HepG2 (cell line): ENCODE measurements around the gene BRCA1. TPM values are rescaled to one million over a fixed set of nuclear protein-coding genes. Genes with fewer than 3 reads are reported as not detected.

ENCODE experiments used
- ATAC-seq: fragments of 200-7000 bp; cut with Tn5 transposase; 3 replicates; pipeline ENCODE4 v1.9.1; 2020; ENCODE audit warnings: mild to moderate bottlenecking, moderate library complexity
- BruUV-seq: library from RNA; stranded (reverse); fragments of 400-500 nt; replicated peaks from 2 replicates; lab custom pipeline; 2021; lab: Mats Ljungman, UMichigan
- CTCF ChIA-PET: fragments of 300-600 bp; formaldehyde crosslinking; extraction: SDS; loops from one replicate; lab custom pipeline; 2021; ENCODE audit warnings: low total read pairs, inconsistent platforms, low intra/inter-chr PET ratio; lab: Yijun Ruan, JAX
- POLR2A ChIA-PET: fragments of 350-600 bp; sonication (Branson Sonifier 250); formaldehyde crosslinking; loops from one replicate; lab custom pipeline; 2020; ENCODE audit warnings: antibody characterized with exemption, inconsistent platforms; lab: Yijun Ruan, JAX
- DNase-seq: peaks from one replicate; pipeline ENCODE4 v3.0.0-alpha.2; 2015; ENCODE audit warnings: low spot score
- FAIRE-seq: peaks from 3 replicates; lab custom pipeline; 2011; peaks lifted over from hg19 to GRCh38; lab: Jason Lieb, UNC
- H2AFZ ChIP-seq: one replicate; pipeline ENCODE4 v1.6.1; 2011; ENCODE audit warnings: low read length, inconsistent platforms
- H3K27ac ChIP-seq: fragments of 300-600 bp; 3 replicates; pipeline ENCODE4 v1.8.0; 2011; ENCODE audit warnings: mixed run types, mild to moderate bottlenecking, mixed read lengths, low read length, inconsistent platforms; ENCODE audit not compliant: insufficient read depth; ENCODE audit errors: extremely low read length
- H3K27me3 ChIP-seq, 2 experiments: fragments of 200-600 bp in 1 of 2; 2 replicates in 1 of 2; 3 replicates in 1 of 2; pipeline versions ENCODE4 v1.6.0 to v1.8.0; 2011; ENCODE audit warnings: low read length in 2 of 2, mild to moderate bottlenecking in 2 of 2, moderate library complexity in 2 of 2, inconsistent platforms in 1 of 2; ENCODE audit not compliant: insufficient read depth in 2 of 2, control insufficient read depth in 1 of 2
- H3K36me3 ChIP-seq, 2 experiments: fragments of 200-600 bp in 1 of 2; replicated peaks in 1 of 2; 2 replicates in 1 of 2; 3 replicates in 1 of 2; pipeline versions ENCODE4 v1.5.1 to v1.8.0; 2011; ENCODE audit warnings: low read length in 2 of 2, inconsistent platforms in 1 of 2; ENCODE audit not compliant: insufficient read depth in 2 of 2, control insufficient read depth in 1 of 2
- H3K4me1 ChIP-seq: 2 replicates; pipeline ENCODE4 v1.5.1; 2012; ENCODE audit warnings: low read length, inconsistent platforms; ENCODE audit not compliant: insufficient read depth
- H3K4me2 ChIP-seq: 2 replicates; pipeline ENCODE4 v1.6.0; 2011; ENCODE audit warnings: low read depth, low read length, inconsistent platforms
- H3K4me3 ChIP-seq, 3 experiments: fragments of 200-600 bp in 1 of 3; sonication (generic), shearing (Covaris generic) in 1 of 3; replicated peaks in 1 of 3; 2 replicates each; pipeline ENCODE4 v1.5.1; 2011 to 2016; ENCODE audit warnings: low read length in 3 of 3, inconsistent platforms in 2 of 3, low read depth in 2 of 3, mild to moderate bottlenecking in 2 of 3, control low read depth in 1 of 3, mixed read lengths in 1 of 3; ENCODE audit not compliant: insufficient read depth in 1 of 3
- H3K79me2 ChIP-seq: one replicate; pipeline ENCODE4 v1.6.1; 2011; ENCODE audit warnings: low read length, inconsistent platforms; ENCODE audit not compliant: insufficient read depth
- H3K9ac ChIP-seq: 2 replicates; pipeline ENCODE4 v1.6.0; 2011; ENCODE audit warnings: mild to moderate bottlenecking, low read depth, low read length, inconsistent platforms; ENCODE audit not compliant: insufficient read depth
- H3K9me3 ChIP-seq: 2 replicates; pipeline ENCODE4 v1.5.1; 2012; ENCODE audit warnings: mild to moderate bottlenecking, low read length
- H4K20me1 ChIP-seq: 2 replicates; pipeline ENCODE4 v1.6.0; 2011; ENCODE audit warnings: inconsistent platforms, mild to moderate bottlenecking, low read length, moderate library complexity; ENCODE audit not compliant: insufficient read depth
- BATF2 ChIP-seq: sonication (generic); formaldehyde crosslinking; IDR thresholded peaks from 2 replicates; pipeline ENCODE4 v1.8.0; 2022; ENCODE audit warnings: mild to moderate bottlenecking, missing genetic modification reagents, moderate library complexity
- ERF ChIP-seq: IDR thresholded peaks from 2 replicates; pipeline ENCODE4 v1.6.1; 2018; ENCODE audit warnings: missing biosample characterization, missing genetic modification reagents
- FOXK1 ChIP-seq: sonication (generic); formaldehyde crosslinking; IDR thresholded peaks from 2 replicates; pipeline ENCODE4 v1.4.0; 2020; ENCODE audit warnings: low read depth, missing genetic modification reagents, borderline replicate concordance
- HCFC1 ChIP-seq: fragments of 150-350 bp; IDR thresholded peaks from 2 replicates; pipeline ENCODE4 v1.6.1; 2014; ENCODE audit warnings: low read depth, low read length
- SIN3B ChIP-seq: fragments of 150-350 bp; IDR thresholded peaks from 2 replicates; pipeline ENCODE4 v1.6.1; 2014; ENCODE audit warnings: low read length
- TFE3 ChIP-seq: IDR thresholded peaks from 2 replicates; pipeline ENCODE4 v1.6.1; 2016
- U2AF1 ChIP-seq: fragments of 200-400 bp; formaldehyde crosslinking; optimal IDR thresholded peaks from 2 replicates; pipeline ENCODE3; 2017; ENCODE audit warnings: mild to moderate bottlenecking, low read depth, low read length
- XRCC5 ChIP-seq: fragments of 200-400 bp; formaldehyde crosslinking; optimal IDR thresholded peaks from 2 replicates; pipeline ENCODE3; 2017; ENCODE audit warnings: mild to moderate bottlenecking, low read length
- ZNF329 ChIP-seq: sonication (generic); formaldehyde crosslinking; IDR thresholded peaks from 2 replicates; pipeline ENCODE4 v1.9.0; 2021; ENCODE audit warnings: low read depth, mild to moderate bottlenecking, missing genetic modification reagents
- ZNF546 ChIP-seq: sonication (generic); formaldehyde crosslinking; conservative IDR thresholded peaks from 2 replicates; pipeline ENCODE4 v1.8.1; 2023; ENCODE audit warnings: mild to moderate bottlenecking, missing genetic modification reagents
- ZNF629 ChIP-seq: sonication (generic); formaldehyde crosslinking; conservative IDR thresholded peaks from 2 replicates; pipeline ENCODE4 v1.5.0; 2020; ENCODE audit warnings: missing genetic modification reagents
- ZNF674 ChIP-seq: sonication (generic); formaldehyde crosslinking; IDR thresholded peaks from 2 replicates; pipeline ENCODE4 v1.5.0; 2020; ENCODE audit warnings: low read depth, mild to moderate bottlenecking, missing genetic modification reagents
- ZNF709 ChIP-seq: sonication (generic); formaldehyde crosslinking; IDR thresholded peaks from 2 replicates; pipeline ENCODE4 v1.5.0; 2020; ENCODE audit warnings: mild to moderate bottlenecking, missing genetic modification reagents
- ZNF75D ChIP-seq: sonication (generic); formaldehyde crosslinking; IDR thresholded peaks from 2 replicates; pipeline ENCODE4 v1.8.1; 2023; ENCODE audit warnings: missing genetic modification reagents, mild to moderate bottlenecking, borderline replicate concordance
- ZNF776 ChIP-seq: sonication (generic); formaldehyde crosslinking; IDR thresholded peaks from 2 replicates; pipeline ENCODE4 v1.4.0; 2020; ENCODE audit warnings: mild to moderate bottlenecking, missing genetic modification reagents
- WGBS: methylation state at CpG from one replicate; pipeline ENCODE4 v1.1.6; 2017; ENCODE audit warnings: low lambda C conversion rate; 5-methylcytosine and 5-hydroxymethylcytosine counted together
- in situ Hi-C: cut with HindIII; loops from 2 replicates; pipeline ENCODE4 v1.10.0; 2017; ENCODE audit warnings: low pct_unique_long_range_greater_than_20kb; ENCODE audit not compliant: extremely low pct_ligation_motif_present
- intact Hi-C: fragments of 100-400 bp; cut with micrococcal nuclease; formaldehyde crosslinking; loops from one replicate; pipeline ENCODE4 v1.10.0; 2022; ENCODE audit not compliant: unreplicated experiment
- polyA plus RNA-seq, 8 experiments: library from polyadenylated mRNA; depleted of rRNA in 3 of 8; stranded (reverse) in 7 of 8; unstranded in 1 of 8; fragments of >200 nt; fragmentation: Illumina TruSeq in 4 of 8; extraction: Trizol in 4 of 8; gene quantifications; 2 replicates each; pipeline versions ENCODE4 v1.2.1 to v1.2.3, GENCODE V29; 2011 to 2016; ENCODE audit warnings: low read depth in 4 of 8, missing spikeins in 1 of 8, mixed read lengths in 1 of 8; ENCODE audit not compliant: insufficient read depth in 1 of 8
- total RNA-seq, 5 experiments: library from RNA; depleted of rRNA; stranded (reverse); fragments of >200 nt; fragmentation: Illumina TruSeq; extraction: Trizol; gene quantifications; 2 replicates each; pipeline ENCODE4 v1.2.3, GENCODE V29; 2016; ENCODE audit warnings: low read depth in 1 of 5

Gene BRCA1
- total and polyA plus RNA-seq, 2 of the 13 experiments (the other 11 are each of a cell fraction or from before 2014, with no cell fraction given) = 13.3 to 37.5 TPM

- no peaks in the 10 kb centered on the region for H4K20me1 ChIP-seq
- H2AFZ ChIP-seq = no peak overlapping the region
- no TSS peak for BruUV-seq
- DNase-seq = no peak
- H3K27me3 ChIP-seq = no peaks in the 10 kb centered on the region
- CTCF ChIA-PET = no interaction called here
- no peak for TF ChIP-seq BATF2
- TF ChIP-seq ZNF629 (CRISPR knock-in tag) = peak; percentile 63
- no peak for TF ChIP-seq SIN3B
- TF ChIP-seq ZNF75D (CRISPR knock-in tag) = no peak
- no peak for TF ChIP-seq HCFC1
- no peak for TF ChIP-seq ZNF329
- no peak for TF ChIP-seq FOXK1 (CRISPR knock-in tag)
- no peak for TF ChIP-seq ERF (CRISPR knock-in tag)
- TF ChIP-seq, all 625 proteins: peak for 1
- Histone ChIP-seq H3K9ac (no peak overlapping the region), H3K79me2 (no peaks in the 10 kb centered on the region), H3K27ac (no peak overlapping the region), H3K4me2 (no peak overlapping the region), H3K9me3 (no peaks in the 10 kb centered on the region), H3K36me3 (peaks cover 2 to 11% of the 10 kb centered on the region in 2 experiments; a peak in 2 of 5 replicates), H3K4me3 (no peak overlapping the region), H3K4me1 (peaks cover 27% of the 10 kb centered on the region)
- WGBS = 88% methylated on average over 4 of the region's 4 CpGs
- intact Hi-C loops (no loop called here), in situ Hi-C loops (no loop called here)
- no peak for ATAC-seq
- FAIRE-seq = no peak
- POLR2A ChIA-PET = interaction anchor here (1.1 kb wide), 1 partner anchor 46 kb away, joined by 3 read pairs; the partner anchor contains the start of gene RPL27
These were observed 81.1 kb downstream of the BRCA1 start for GRCh38 chr17:43044024-43044423.

- Histone ChIP-seq H2AFZ (no peak overlapping the region), H3K9ac (no peak overlapping the region), H3K36me3 (peaks cover 0 to 6% of the 10 kb centered on the region in 2 experiments; a peak in 1 of 5 replicates), H4K20me1 (no peaks in the 10 kb centered on the region), H3K79me2 (no peaks in the 10 kb centered on the region), H3K4me3 (no peak overlapping the region), H3K4me2 (no peak overlapping the region), H3K9me3 (no peaks in the 10 kb centered on the region), H3K27ac (no peak overlapping the region), H3K27me3 (no peaks in the 10 kb centered on the region), H3K4me1 (peaks cover 27% of the 10 kb centered on the region)
- ATAC-seq = no peak
- no peak for DNase-seq
- no peak for FAIRE-seq
- CTCF ChIA-PET = no interaction called here
- in situ Hi-C loops (no loop called here), intact Hi-C loops (no loop called here)
- POLR2A ChIA-PET = interaction anchor here (1.9 kb wide), 1 partner anchor 25 kb away, joined by 7 read pairs; no protein-coding TSS in a partner anchor
- BruUV-seq = no TSS peak
- TF ChIP-seq XRCC5 (no peak), ZNF776 (no peak), ZNF709 (CRISPR knock-in tag) (no peak), U2AF1 (no peak), ZNF674 (CRISPR knock-in tag) (no peak), ZNF546 (no peak), TFE3 (no peak)
These were observed 81.9 kb downstream of the BRCA1 start for GRCh38 chr17:43043307-43043706.
